B cell (primary cell): ENCODE data around the gene DNM1. TPM values are rescaled to one million over a fixed set of nuclear protein-coding genes. Genes with fewer than 3 reads are reported as not detected.

ENCODE experiments used
- ATAC-seq: fragments of 200-7000 bp; cut with Tn5 transposase; one replicate; pipeline ENCODE4 v1.10.0; 2021; ENCODE audit warnings: low read depth, mild to moderate bottlenecking, moderate number of reproducible peaks, moderate library complexity
- CTCF ChIA-PET: fragments of 350-600 bp; sonication (Branson Sonifier 250); formaldehyde crosslinking; loops from one replicate; lab custom pipeline; 2021; ENCODE audit warnings: antibody characterized with exemption, inconsistent platforms; lab: Charles Lee
- POLR2A ChIA-PET: fragments of 350-600 bp; sonication (Branson Sonifier 250); formaldehyde crosslinking; loops from one replicate; lab custom pipeline; 2021; ENCODE audit warnings: antibody characterized with exemption; lab: Charles Lee
- DNase-seq: peaks from one replicate; pipeline ENCODE4 v3.0.0; 2013
- H2AFZ ChIP-seq: 2 replicates; pipeline ENCODE4 v1.6.1; 2012; ENCODE audit warnings: mild to moderate bottlenecking, low read depth, low read length; ENCODE audit not compliant: insufficient read depth, poor library complexity, severe bottlenecking
- H3K27ac ChIP-seq, 2 donors: 1 replicate in 1 of 2; 2 replicates in 1 of 2; pipeline ENCODE4 v1.5.1; 2012 to 2013; ENCODE audit warnings: low read length in 2 of 2, mild to moderate bottlenecking in 2 of 2, moderate library complexity in 1 of 2
- H3K27me3 ChIP-seq, 4 experiments: fragments of 200-600 bp in 1 of 4; sonication (generic) in 1 of 4; replicated peaks in 1 of 4; 1 replicate in 2 of 4; 2 replicates in 2 of 4; pipeline versions ENCODE4 v1.6.1 to v1.7.0; 2013 to 2016; ENCODE audit warnings: low read length in 3 of 4, mild to moderate bottlenecking in 2 of 4, mixed read lengths in 1 of 4, moderate library complexity in 1 of 4; ENCODE audit not compliant: insufficient read depth in 4 of 4, control insufficient read depth in 3 of 4; ENCODE audit errors: control extremely low read depth in 1 of 4
- H3K36me3 ChIP-seq, 2 experiments: replicated peaks in 1 of 2; 1 replicate in 1 of 2; 2 replicates in 1 of 2; pipeline versions ENCODE4 v1.6.1 to v1.7.1; 2013; ENCODE audit warnings: low read length in 1 of 2; ENCODE audit not compliant: insufficient read depth in 2 of 2, control insufficient read depth in 1 of 2; ENCODE audit errors: control extremely low read depth in 1 of 2, extremely low read depth in 1 of 2
- H3K4me1 ChIP-seq, 2 donors: fragments of 200-600 bp in 1 of 2; sonication (generic) in 1 of 2; 1 replicate in 1 of 2; 2 replicates in 1 of 2; pipeline versions ENCODE4 v1.5.1 to v1.6.1; 2013 to 2017; ENCODE audit warnings: low read length in 2 of 2; ENCODE audit not compliant: control insufficient read depth in 2 of 2, insufficient read depth in 2 of 2
- H3K4me2 ChIP-seq: replicated peaks from 2 replicates; pipeline ENCODE3; 2012; ENCODE audit warnings: mild to moderate bottlenecking, low read depth, low read length; ENCODE audit not compliant: poor library complexity, severe bottlenecking
- H3K4me3 ChIP-seq, 5 experiments: fragments of 200-600 bp in 1 of 5; sonication (generic) in 1 of 5; 1 replicate in 3 of 5; 2 replicates in 2 of 5; pipeline versions ENCODE4 v1.5.1 to v1.7.0; 2011 to 2016; ENCODE audit warnings: low read length in 4 of 5, mild to moderate bottlenecking in 4 of 5, low read depth in 2 of 5, control low read depth in 1 of 5, moderate library complexity in 1 of 5; ENCODE audit not compliant: insufficient read depth in 1 of 5; ENCODE audit errors: control extremely low read depth in 1 of 5, extremely low read depth in 1 of 5
- H3K79me2 ChIP-seq: fragments of 200-600 bp; sonication (generic); one replicate; pipeline ENCODE4 v1.6.0; 2016; ENCODE audit warnings: low read length; ENCODE audit not compliant: control insufficient read depth, insufficient read depth
- H3K9ac ChIP-seq: fragments of 200-600 bp; sonication (generic); 2 replicates; pipeline ENCODE4 v1.6.1; 2017; ENCODE audit warnings: mild to moderate bottlenecking, low read length, moderate library complexity
- H3K9me3 ChIP-seq, 3 donors: one replicate each; pipeline versions ENCODE4 v1.6.1 to v1.7.1; 2013; ENCODE audit warnings: low read length in 2 of 3; ENCODE audit not compliant: control insufficient read depth in 2 of 3, insufficient read depth in 1 of 3; ENCODE audit errors: control extremely low read depth in 1 of 3
- H4K20me1 ChIP-seq: 2 replicates; pipeline ENCODE4 v1.6.0; 2012; ENCODE audit warnings: mild to moderate bottlenecking, low read length; ENCODE audit not compliant: insufficient read depth, control insufficient read depth, poor library complexity, severe bottlenecking
- H3K27ac Mint-ChIP-seq: one replicate; pipeline ENCODE4 v1.8.0; 2021; ENCODE audit warnings: mixed read lengths
- H3K27me3 Mint-ChIP-seq: one replicate; pipeline ENCODE4 v1.8.0; 2021; ENCODE audit warnings: mixed read lengths
- H3K4me1 Mint-ChIP-seq: one replicate; pipeline ENCODE4 v1.8.0; 2021; ENCODE audit warnings: mixed read lengths
- H3K4me3 Mint-ChIP-seq: one replicate; pipeline ENCODE4 v1.8.0; 2021; ENCODE audit warnings: mixed read lengths
- H3K9me3 Mint-ChIP-seq: one replicate; pipeline ENCODE4 v1.8.0; 2022; ENCODE audit warnings: mixed read lengths; ENCODE audit not compliant: insufficient read depth
- EZH2 ChIP-seq: IDR thresholded peaks from 2 replicates; pipeline ENCODE4 v1.6.1; 2012; ENCODE audit warnings: borderline replicate concordance, low read depth, mild to moderate bottlenecking, moderate library complexity, low read length; ENCODE audit not compliant: insufficient read depth, poor library complexity, severe bottlenecking
- WGBS: methylation state at CpG from one replicate; pipeline ENCODE4 v1.1.5; 2013; ENCODE audit warnings: missing lambda C conversion rate; ENCODE audit not compliant: insufficient coverage; 5-methylcytosine and 5-hydroxymethylcytosine counted together
- intact Hi-C: fragments of 100-400 bp; cut with micrococcal nuclease; formaldehyde crosslinking; loops from one replicate; pipeline ENCODE4 v1.10.0; 2022
- polyA plus RNA-seq: library from polyadenylated mRNA; depleted of rRNA; stranded (reverse); fragments of >200 nt; gene quantifications from 2 replicates; pipeline ENCODE4 v1.2.3, GENCODE V29; 2012
- small RNA-seq: library from RNA; depleted of rRNA; stranded (forward); fragments of <200 nt; gene quantifications from one replicate; pipeline ENCODE3, GENCODE V24; 2012; ENCODE audit warnings: low replicate concordance, low read depth; ENCODE audit not compliant: insufficient read length
- total RNA-seq, 2 donors: library from RNA; stranded (reverse); fragments of 120-200 nt in 1 of 2; gene quantifications; 1 replicate in 1 of 2; 2 replicates in 1 of 2; pipeline versions ENCODE4 v1.2.3 to v1.2.4, GENCODE V29; 2013 to 2022
- TF ChIP-seq, protein P1 (sequence below): fragments of 200-600 bp; IDR thresholded peaks from one replicate; pipeline ENCODE4 v1.8.0; 2022; ENCODE audit warnings: antibody characterized with exemption, mild to moderate bottlenecking

The DNM1 gene
- total and polyA plus RNA-seq, 2 donors (not counting 1 experiment from before 2014, with no cell fraction given): 0.63 to 1.3 TPM

GRCh38 chr9:128304136-128304970 lies 101.2 kb downstream of the DNM1 start:
- Histone ChIP-seq H3K9ac (no peak overlapping the region), H3K4me3 (no peak overlapping the region), H2AFZ (no peak overlapping the region), H3K4me1 (no peaks in the 10 kb centered on the region), H3K4me2 (no peak overlapping the region), H3K27me3 (no peaks in the 10 kb centered on the region), H3K79me2 (no peaks in the 10 kb centered on the region), H4K20me1 (no peaks in the 10 kb centered on the region), H3K36me3 (peaks cover 0 to 1% of the 10 kb centered on the region in 2 experiments), H3K27ac (no peak overlapping the region), H3K9me3 (no peaks in the 10 kb centered on the region)
- no peaks in the 10 kb centered on the region for H3K4me1 Mint-ChIP-seq
- ChIA-PET POLR2A (no interaction called here), CTCF (no interaction called here)
- DNase-seq (no peak), ATAC-seq (no peak)
- TF ChIP-seq EZH2: no peak
- TF ChIP-seq, protein P1, sequence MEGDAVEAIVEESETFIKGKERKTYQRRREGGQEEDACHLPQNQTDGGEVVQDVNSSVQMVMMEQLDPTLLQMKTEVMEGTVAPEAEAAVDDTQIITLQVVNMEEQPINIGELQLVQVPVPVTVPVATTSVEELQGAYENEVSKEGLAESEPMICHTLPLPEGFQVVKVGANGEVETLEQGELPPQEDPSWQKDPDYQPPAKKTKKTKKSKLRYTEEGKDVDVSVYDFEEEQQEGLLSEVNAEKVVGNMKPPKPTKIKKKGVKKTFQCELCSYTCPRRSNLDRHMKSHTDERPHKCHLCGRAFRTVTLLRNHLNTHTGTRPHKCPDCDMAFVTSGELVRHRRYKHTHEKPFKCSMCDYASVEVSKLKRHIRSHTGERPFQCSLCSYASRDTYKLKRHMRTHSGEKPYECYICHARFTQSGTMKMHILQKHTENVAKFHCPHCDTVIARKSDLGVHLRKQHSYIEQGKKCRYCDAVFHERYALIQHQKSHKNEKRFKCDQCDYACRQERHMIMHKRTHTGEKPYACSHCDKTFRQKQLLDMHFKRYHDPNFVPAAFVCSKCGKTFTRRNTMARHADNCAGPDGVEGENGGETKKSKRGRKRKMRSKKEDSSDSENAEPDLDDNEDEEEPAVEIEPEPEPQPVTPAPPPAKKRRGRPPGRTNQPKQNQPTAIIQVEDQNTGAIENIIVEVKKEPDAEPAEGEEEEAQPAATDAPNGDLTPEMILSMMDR: no peak
- intact Hi-C loops: no loop called here
- H3K27me3 Mint-ChIP-seq: no peaks in the 10 kb centered on the region
- no peaks in the 10 kb centered on the region for H3K9me3 Mint-ChIP-seq
- WGBS: 85% methylated on average over 3 of the region's 9 CpGs
- peak overlapping the region; percentile 42 for H3K27ac Mint-ChIP-seq
- H3K4me3 Mint-ChIP-seq: no peak overlapping the region

Small RNA genes within 50 kb of the gene (small RNA-seq; reads per million reads assigned to genes)
- 0.57 reads per million for gene MIR199B
- gene MIR3154: not detected

Other genes starting within 250 kb of the DNM1 start
- gene EEIG1, start 222.4 kb upstream of the DNM1 start, total RNA-seq: 245 and 267 TPM in 2 replicates
- gene EEIG1, start 222.4 kb upstream of the DNM1 start, polyA plus RNA-seq: 39.9 and 57.2 TPM in 2 replicates
- 11.4 and 12.9 TPM in 2 replicates for gene NAIF1, start 136.1 kb upstream of the DNM1 start, total RNA-seq
- 12.6 and 16.6 TPM in 2 replicates for gene NAIF1, start 136.1 kb upstream of the DNM1 start, polyA plus RNA-seq
- gene SLC25A25, start 135.1 kb upstream of the DNM1 start, total RNA-seq: 12.1 and 12.4 TPM in 2 replicates
- 18.6 and 45.4 TPM in 2 replicates for gene SLC25A25, start 135.1 kb upstream of the DNM1 start, polyA plus RNA-seq
- gene PTGES2, start 75.7 kb upstream of the DNM1 start, total RNA-seq: 68.0 and 77.8 TPM in 2 replicates
- 103 and 113 TPM in 2 replicates for gene PTGES2, start 75.7 kb upstream of the DNM1 start, polyA plus RNA-seq
- not detected in 2 replicates for gene LCN2, start 53.9 kb upstream of the DNM1 start, total RNA-seq
- not detected in 2 replicates for gene LCN2, start 53.9 kb upstream of the DNM1 start, polyA plus RNA-seq
- 38.2 and 44.3 TPM in 2 replicates for gene BBLN, start 43.1 kb upstream of the DNM1 start, total RNA-seq
- gene BBLN, start 43.1 kb upstream of the DNM1 start, polyA plus RNA-seq: 101 and 148 TPM in 2 replicates
- gene CIZ1, start 11.8 kb upstream of the DNM1 start, total RNA-seq: 160 and 169 TPM in 2 replicates
- 77.5 and 79.9 TPM in 2 replicates for gene CIZ1, start 11.8 kb upstream of the DNM1 start, polyA plus RNA-seq
- 76.3 and 87.3 TPM in 2 replicates for gene GOLGA2, start 72.6 kb downstream of the DNM1 start, total RNA-seq
- gene GOLGA2, start 72.6 kb downstream of the DNM1 start, polyA plus RNA-seq: 23.2 and 43.6 TPM in 2 replicates
- 8.6 and 13.3 TPM in 2 replicates for gene SWI5, start 72.9 kb downstream of the DNM1 start, total RNA-seq
- gene SWI5, start 72.9 kb downstream of the DNM1 start, polyA plus RNA-seq: 16.1 and 23.3 TPM in 2 replicates
- 21.4 and 21.5 TPM in 2 replicates for gene TRUB2, start 119.1 kb downstream of the DNM1 start, total RNA-seq
- gene TRUB2, start 119.1 kb downstream of the DNM1 start, polyA plus RNA-seq: 5.3 and 7.6 TPM in 2 replicates
- gene COQ4, start 119.5 kb downstream of the DNM1 start, total RNA-seq: 54.9 and 57.3 TPM in 2 replicates
- gene COQ4, start 119.5 kb downstream of the DNM1 start, polyA plus RNA-seq: 55.3 and 62.8 TPM in 2 replicates
- 12.0 and 12.9 TPM in 2 replicates for gene SLC27A4, start 137.1 kb downstream of the DNM1 start, total RNA-seq
- gene SLC27A4, start 137.1 kb downstream of the DNM1 start, polyA plus RNA-seq: 6.9 and 10.0 TPM in 2 replicates
- gene URM1, start 168.0 kb downstream of the DNM1 start, total RNA-seq: 35.6 and 43.8 TPM in 2 replicates
- gene URM1, start 168.0 kb downstream of the DNM1 start, polyA plus RNA-seq: 24.1 and 40.3 TPM in 2 replicates
- gene CERCAM, start 217.5 kb downstream of the DNM1 start, total RNA-seq: 3.4 and 3.8 TPM in 2 replicates
- gene CERCAM, start 217.5 kb downstream of the DNM1 start, polyA plus RNA-seq: 2.4 and 3.2 TPM in 2 replicates